Ovary (tissue), 3 donors: ENCODE data around the gene URB2.

ENCODE experiments used
- CTCF ChIP-seq, 3 donors: fragments of 450-650 bp in 2 of 3; fragments of 200-600 bp in 1 of 3; IDR thresholded peaks; one replicate each; pipeline versions ENCODE4 v1.5.1 to v1.8.0; 2016 to 2022; ENCODE audit warnings: antibody characterized with exemption in 3 of 3, mild to moderate bottlenecking in 1 of 3
- POLR2A ChIP-seq: fragments of 450-650 bp; IDR thresholded peaks from one replicate; pipeline ENCODE4 v1.6.1; 2017; ENCODE audit warnings: antibody characterized with exemption, mild to moderate bottlenecking, moderate library complexity
- donor health status: DM: no; HTN: no; CAD: no.

- TF ChIP-seq CTCF (IDR thresholded peaks at IDR 0.05) (no peak), POLR2A (no peak)
These were observed 15.3 kb downstream of the URB2 start for GRCh38 chr1:229641306-229641705.
